Stimulated activated CD4-positive, alpha-beta T cell treated with anti-CD3 and anti-CD28 coated beads, TNF-alpha, amount 100 ng/mL, for 1 hour (primary cell): Measurements from ENCODE around the gene OSBPL10.
"Not testable (repeated sequence)": the region's sequence is repeated elsewhere in the genome, so short reads cannot be mapped to it uniquely, and the experiment has no call there.

Source experiments
- DNase-seq, 3 donors: peaks; one replicate each; pipeline ENCODE4 v3.0.0-alpha.2; 2020; ENCODE audit warnings: low read depth in 3 of 3, low spot score in 1 of 3

Gene OSBPL10

DNA sequence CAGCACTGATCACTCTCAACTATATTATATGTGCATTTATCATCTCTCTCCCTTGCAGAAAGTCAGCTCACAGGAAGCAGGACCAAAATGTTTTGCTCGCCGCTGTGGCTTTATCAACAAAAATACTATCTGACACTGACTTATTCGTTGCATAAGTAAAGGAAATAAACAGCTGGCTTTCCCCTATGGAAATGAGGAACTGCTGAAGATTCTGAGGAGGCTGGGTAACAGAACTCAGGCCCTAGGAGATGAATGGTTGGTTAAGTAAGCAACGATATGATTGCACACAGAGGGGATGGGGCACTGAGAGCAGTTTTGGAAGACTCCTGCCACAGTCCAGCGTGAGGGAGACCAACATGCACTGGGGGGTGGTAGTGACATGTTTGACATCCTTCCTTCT is 267.2 kb downstream of the OSBPL10 start:
- DNase-seq = no peak

DNA sequence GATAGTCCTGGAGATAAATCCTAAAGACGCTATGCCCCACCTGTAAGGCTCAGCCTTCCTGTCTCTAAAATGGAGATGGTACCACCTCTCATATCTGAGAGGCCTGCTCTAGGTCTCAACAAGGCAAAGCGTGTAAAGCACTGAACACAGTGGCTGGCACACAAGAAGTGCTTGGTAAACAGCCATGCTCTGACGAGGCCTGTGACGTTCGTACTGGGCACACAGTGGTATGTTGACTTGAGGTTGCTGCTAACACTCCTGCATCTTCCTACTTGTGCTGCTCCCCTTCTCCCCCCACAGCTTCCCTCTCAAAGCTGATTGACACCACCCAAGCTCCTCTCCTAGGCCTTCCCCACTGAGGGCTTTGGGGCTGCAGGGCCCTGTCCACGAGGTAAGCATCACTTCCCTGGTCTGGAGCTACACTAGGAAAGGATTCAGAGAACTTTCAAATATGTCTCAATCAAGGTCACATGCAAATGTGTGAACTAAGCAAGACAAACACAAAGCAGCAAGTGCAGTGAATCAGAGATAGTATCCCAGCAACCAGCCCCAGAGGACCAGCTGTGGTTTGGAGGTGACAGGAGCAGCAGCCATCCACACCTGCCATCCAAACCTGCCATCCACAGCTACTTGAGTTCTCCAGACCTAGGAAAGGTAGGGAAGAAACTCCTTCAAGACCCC is 270.8 kb downstream of the OSBPL10 start:
- DNase-seq = no peak

DNA sequence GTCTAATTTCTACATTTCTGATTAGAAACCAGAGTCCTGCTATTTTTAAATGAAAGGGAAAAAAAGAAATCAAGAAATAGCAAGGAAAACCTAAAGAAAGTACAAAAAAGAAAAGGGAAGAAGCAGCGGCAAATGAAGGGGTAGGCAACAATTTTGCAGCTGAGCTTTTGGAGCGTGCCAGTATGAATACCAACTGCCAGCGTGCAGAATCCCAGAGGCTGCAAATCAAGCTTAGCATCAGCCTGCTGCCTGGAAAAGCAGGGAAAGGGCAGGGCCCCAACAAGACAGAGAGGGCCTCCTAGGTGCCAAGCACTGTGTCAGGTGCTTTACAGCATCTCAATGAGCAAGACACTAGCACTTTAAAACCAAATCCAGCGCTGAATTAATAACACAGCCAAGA is 271.5 kb downstream of the OSBPL10 start:
- no peak for DNase-seq

DNA sequence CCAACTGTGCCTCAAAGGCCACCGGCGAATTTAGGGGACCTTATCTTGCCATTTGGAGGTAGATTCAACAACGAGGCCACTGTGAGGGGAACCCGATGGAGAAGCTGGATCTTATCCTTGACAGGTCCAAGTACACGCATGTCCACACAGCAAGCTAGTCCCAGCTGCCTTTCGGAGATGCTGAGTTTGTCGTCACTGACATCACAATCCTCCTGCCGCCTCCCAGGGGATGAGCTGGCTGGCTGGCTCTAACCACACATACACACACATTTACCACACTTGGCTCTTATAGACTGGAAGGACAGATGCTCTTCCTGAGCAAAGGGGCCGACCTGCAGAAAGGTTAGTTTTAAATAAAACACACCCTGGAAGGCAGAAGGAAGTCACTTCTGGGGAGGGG is 272.1 kb downstream of the OSBPL10 start:
- DNase-seq = no peak

DNA sequence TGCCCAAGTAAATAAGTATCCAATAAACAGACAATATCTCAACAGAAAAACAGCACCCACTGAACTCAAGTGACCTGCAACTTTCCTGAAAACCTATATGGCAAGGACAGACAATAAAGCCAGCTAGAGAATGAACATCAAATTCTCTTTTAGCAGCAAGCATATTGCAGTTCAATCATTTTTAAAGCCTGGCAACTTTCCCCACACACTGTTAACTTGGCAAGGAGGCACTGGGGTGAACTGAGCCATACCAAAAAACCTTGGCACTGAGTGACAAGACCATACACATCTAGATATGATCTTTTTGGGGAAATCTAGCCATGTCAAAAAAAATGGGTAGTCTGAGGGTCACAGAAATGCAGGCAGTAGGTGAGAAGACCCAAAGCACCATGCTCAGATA is 273.8 kb downstream of the OSBPL10 start:
- no peak for DNase-seq

- DNase-seq = no peak
Observed at GRCh38 chr3:31705736-31706135, 275.3 kb downstream of the OSBPL10 start.

- no peak for DNase-seq
Observed at GRCh38 chr3:31704591-31705179, 276.4 kb downstream of the OSBPL10 start.

GRCh38 chr3:31704156-31704555 is 276.9 kb downstream of the OSBPL10 start:
- DNase-seq = no peak

GRCh38 chr3:31701286-31701685 is 279.8 kb downstream of the OSBPL10 start:
- DNase-seq = no peak

GRCh38 chr3:31699309-31699953 is 281.6 kb downstream of the OSBPL10 start:
- DNase-seq = no peak

DNA sequence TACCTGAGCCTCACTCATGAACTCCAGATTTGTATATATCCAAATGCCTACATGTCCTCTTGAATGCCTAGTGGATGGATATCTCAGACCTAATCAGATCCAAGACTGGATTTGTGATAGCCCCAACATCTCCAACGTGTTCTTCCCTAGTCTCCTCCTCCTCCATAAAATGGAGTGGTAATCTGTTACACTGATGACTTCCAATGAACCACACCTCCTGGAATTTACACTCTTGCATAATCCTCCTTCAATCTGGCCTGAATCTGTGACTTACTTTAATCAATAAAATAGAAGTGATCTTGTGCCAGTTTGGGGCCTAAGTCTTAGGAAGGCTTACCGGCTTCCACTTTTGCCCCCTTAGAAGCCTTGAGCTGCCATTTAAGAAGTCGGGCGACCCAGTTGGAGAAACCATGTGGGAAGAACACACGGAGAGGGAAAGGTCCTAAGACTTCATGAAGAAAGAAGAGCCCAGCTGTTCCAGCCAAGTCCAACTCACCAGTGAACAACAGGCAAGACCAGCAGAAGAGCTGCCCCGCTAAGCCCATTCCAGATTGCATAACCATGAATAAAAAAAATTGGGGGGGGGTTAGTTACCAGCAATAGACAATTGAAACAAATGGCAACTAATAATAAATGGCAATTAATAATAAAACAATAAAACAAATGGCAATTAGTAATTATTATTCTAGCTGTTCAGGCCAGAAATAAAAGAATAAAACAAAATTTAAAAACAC is 284.1 kb downstream of the OSBPL10 start:
- DNase-seq = no peak

DNA sequence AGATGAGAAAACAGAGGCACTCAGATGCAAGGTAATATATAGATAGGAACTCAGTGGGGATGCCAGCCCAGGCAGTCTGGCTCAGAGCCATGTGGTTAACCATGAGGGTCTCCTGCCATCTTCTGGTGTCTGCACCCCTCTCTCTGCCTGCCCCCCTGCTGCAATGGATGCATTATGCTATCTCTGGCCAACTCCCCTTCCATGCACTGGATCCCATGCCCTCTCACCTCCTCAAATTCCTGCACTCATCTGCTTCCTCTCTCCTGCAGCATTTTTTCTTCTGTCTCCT is 285.1 kb downstream of the OSBPL10 start:
- no peak for DNase-seq

- DNase-seq = peak in 1 of 3 donors; percentile 14
Observed at GRCh38 chr3:31695280-31696008, 285.6 kb downstream of the OSBPL10 start.

GRCh38 chr3:31693346-31693745 is 287.7 kb downstream of the OSBPL10 start:
- DNase-seq = no peak

- DNase-seq = no peak
Observed at GRCh38 chr3:31692751-31693150, 288.3 kb downstream of the OSBPL10 start.

DNA sequence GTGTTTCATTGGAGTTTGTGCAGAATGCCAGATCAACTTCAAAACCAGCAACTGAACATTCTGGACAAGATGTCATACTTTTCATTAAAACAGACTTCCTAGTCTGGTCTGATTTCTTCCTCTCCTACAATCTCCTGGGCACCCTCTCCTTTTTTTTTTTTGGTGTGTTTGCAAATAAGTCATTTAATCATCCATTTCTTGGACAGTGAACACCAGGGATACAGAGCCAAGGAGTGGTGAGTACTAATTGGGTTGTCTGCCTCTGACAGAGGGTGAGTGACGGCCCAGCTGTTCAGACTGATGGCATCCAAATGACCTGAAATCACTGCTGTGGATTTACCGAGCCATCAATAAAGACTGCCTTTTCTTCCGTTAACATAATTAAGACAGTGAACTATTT is 290.3 kb downstream of the OSBPL10 start:
- DNase-seq = no peak

DNA sequence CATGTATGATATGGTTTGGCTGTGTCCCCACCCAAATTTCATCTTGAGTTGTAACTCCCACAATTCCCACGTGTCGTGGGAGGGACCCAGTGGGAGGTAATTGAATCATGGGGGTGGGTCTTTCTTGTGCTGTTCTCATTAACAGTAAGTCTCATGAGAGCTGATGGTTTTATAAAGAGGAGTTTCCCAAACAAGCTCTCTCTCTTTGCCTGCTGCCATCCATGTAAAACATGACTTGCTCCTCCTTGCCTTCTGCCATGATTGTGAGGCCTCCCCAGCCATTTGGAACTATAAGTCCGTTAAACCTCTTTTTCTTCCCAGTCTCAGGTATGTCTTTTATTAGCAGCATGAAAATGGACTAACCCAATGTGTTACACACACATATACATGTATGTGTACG is 291.5 kb downstream of the OSBPL10 start:
- DNase-seq = not testable (repeated sequence)

- no peak for DNase-seq
Observed at GRCh38 chr3:31688984-31689383, 292.1 kb downstream of the OSBPL10 start.

DNA sequence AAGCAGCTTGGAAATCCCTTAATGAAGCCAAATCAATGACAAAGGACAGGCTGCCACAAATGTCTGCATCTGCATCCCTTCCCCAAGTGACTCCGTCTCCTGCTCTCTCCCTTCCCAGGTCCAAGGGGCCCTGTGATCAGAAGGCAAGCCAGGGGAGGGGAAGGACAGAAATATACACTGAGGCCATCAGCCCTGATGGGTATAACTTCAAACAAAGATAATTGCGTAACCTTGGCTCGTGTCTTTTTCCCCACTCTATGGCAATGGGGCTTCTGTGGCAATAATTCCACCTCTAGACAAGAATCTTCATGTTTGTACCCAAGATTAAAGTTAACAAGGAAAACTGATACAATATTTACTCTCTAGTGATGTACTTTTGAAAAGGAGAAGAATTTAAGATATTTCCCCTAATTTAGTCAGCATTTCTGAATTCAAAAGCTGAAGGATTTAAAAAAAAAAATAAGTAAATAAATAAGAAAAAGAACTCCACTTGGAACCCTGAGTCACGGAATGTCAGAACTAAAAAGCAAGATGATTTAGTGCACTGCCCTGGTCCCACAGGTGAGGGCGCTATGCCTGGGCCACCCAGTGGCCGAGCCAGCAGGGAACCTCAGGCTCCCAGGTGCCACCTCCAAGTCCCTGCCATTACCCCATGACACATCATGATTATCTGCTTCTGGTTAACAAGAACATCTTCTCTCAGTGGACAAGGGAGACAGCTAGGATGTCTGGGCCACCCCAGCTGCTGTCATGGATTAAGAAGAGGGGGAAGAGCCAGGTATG is 293.9 kb downstream of the OSBPL10 start:
- no peak for DNase-seq

DNA sequence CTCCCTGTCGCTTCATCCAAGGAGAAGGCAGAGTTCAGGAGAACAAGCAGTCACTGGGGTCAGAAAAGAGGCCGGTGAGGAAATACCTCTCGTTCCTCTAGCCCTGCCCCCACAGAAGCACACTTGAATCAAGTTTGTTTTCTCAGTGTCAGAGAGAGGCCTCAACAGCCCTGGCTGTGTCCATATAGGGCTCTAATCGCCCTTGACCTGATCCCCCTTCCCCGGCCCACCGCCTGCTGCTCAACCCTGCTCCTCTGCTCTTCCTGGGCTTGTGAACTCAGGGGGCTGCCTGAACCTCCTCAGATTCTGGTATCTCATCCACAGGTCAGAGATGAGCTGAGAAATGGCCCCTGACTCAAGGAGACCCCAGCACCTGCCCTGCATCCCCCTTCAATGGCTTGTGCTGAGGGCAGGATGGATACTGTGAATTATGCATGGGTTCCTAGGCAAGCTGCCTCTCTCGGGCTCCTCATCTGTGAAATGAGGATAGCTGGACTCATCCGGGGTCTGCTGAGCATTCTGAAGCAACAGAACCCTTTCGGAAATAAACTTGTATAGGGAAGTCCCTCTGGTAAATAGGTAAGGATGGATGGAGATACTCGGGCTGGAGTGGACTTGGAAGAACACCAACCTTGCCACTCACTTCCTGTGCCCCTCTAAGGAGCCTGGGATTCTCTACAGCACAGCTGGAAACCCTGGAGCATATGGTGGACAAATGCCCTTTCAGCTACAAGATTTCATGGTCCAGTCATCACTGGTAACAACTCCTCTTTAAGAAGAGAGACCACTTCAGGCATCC is 300.8 kb downstream of the OSBPL10 start:
- no peak for DNase-seq
